Neural cell (in vitro differentiated cells): ENCODE measurements around the gene HPS1. TPM values are rescaled to one million over a fixed set of nuclear protein-coding genes. Genes with fewer than 3 reads are reported as not detected.
"Not testable (repeated sequence)": the region's sequence is repeated elsewhere in the genome, so short reads cannot be mapped to it uniquely, and the experiment has no call there.

ENCODE experiments used
- H2AFZ ChIP-seq: fragments of 200-600, 300-800 bp; sonication (generic), shearing (Covaris generic); 2 replicates; pipeline ENCODE4 v1.6.0; 2014; ENCODE audit warnings: low read depth, mild to moderate bottlenecking, antibody characterized with exemption, low read length, moderate library complexity
- H3F3A ChIP-seq: fragments of 200-600 bp; shearing (Covaris generic); 2 replicates; pipeline ENCODE4 v1.6.1; 2016; ENCODE audit warnings: mild to moderate bottlenecking, moderate library complexity, mixed read lengths, antibody characterized with exemption, low read length; ENCODE audit not compliant: insufficient read depth, poor library complexity, severe bottlenecking
- H3K27ac ChIP-seq: fragments of 200-600, 300-800 bp; sonication (generic), shearing (Covaris generic); 2 replicates; pipeline ENCODE4 v1.5.1; 2014; ENCODE audit warnings: mild to moderate bottlenecking, low read length, moderate library complexity
- H3K27me3 ChIP-seq: fragments of 300-800, 200-600 bp; sonication (generic), shearing (Covaris generic); 2 replicates; pipeline ENCODE4 v1.6.0; 2014; ENCODE audit warnings: mild to moderate bottlenecking, low read depth, low read length, moderate library complexity; ENCODE audit not compliant: insufficient read depth
- H3K36me3 ChIP-seq: fragments of 300-800, 200-600 bp; sonication (generic), shearing (Covaris generic); 2 replicates; pipeline ENCODE4 v1.5.1; 2014; ENCODE audit warnings: mild to moderate bottlenecking, antibody characterized with exemption, low read length, moderate library complexity; ENCODE audit not compliant: insufficient read depth
- H3K4me2 ChIP-seq: fragments of 300-800, 200-600 bp; sonication (generic), shearing (Covaris generic); 2 replicates; pipeline ENCODE4 v1.6.0; 2014; ENCODE audit warnings: mild to moderate bottlenecking, low read length
- H3K4me3 ChIP-seq: fragments of 300-800, 200-600 bp; sonication (generic), shearing (Covaris generic); 2 replicates; pipeline ENCODE4 v1.5.1; 2014; ENCODE audit warnings: mild to moderate bottlenecking, low read length, moderate library complexity
- H3K79me2 ChIP-seq: fragments of 200-600 bp; shearing (Covaris generic); replicated peaks from 2 replicates; pipeline ENCODE4 v1.6.0; 2014; ENCODE audit warnings: mild to moderate bottlenecking, low read length, moderate library complexity; ENCODE audit not compliant: insufficient read depth
- H3K9ac ChIP-seq: fragments of 300-800, 200-600 bp; sonication (generic), shearing (Covaris generic); 2 replicates; pipeline ENCODE4 v1.6.1; 2016; ENCODE audit warnings: mild to moderate bottlenecking, low read length, mixed read lengths
- H3K9me2 ChIP-seq: fragments of 200-600 bp; shearing (Covaris generic); 2 replicates; pipeline ENCODE4 v1.6.1; 2016; ENCODE audit warnings: mild to moderate bottlenecking, low read length, mixed read lengths; ENCODE audit not compliant: insufficient read depth
- H3K9me3 ChIP-seq: fragments of 200-600, 300-800 bp; sonication (generic), shearing (Covaris generic); 2 replicates; pipeline ENCODE4 v1.6.1; 2016; ENCODE audit warnings: mild to moderate bottlenecking, mixed run types, low read length, moderate library complexity, mixed read lengths
- H4K20me1 ChIP-seq: fragments of 200-600 bp; shearing (Covaris generic); 2 replicates; pipeline ENCODE4 v1.6.1; 2016; ENCODE audit warnings: mild to moderate bottlenecking, mixed run types; ENCODE audit not compliant: insufficient read depth
- EP300 ChIP-seq: fragments of 450-650 bp; conservative IDR thresholded peaks from 2 replicates; pipeline ENCODE4 v1.6.1; 2014; ENCODE audit warnings: antibody characterized with exemption, mild to moderate bottlenecking, moderate library complexity; ENCODE audit not compliant: poor library complexity, severe bottlenecking
- EZH2 ChIP-seq: fragments of 200-600, 300-800 bp; shearing (Covaris generic), sonication (generic); IDR thresholded peaks from 2 replicates; pipeline ENCODE4 v1.6.1; 2014; ENCODE audit warnings: antibody characterized with exemption, low read length, borderline replicate concordance, mild to moderate bottlenecking; ENCODE audit not compliant: insufficient read depth, poor library complexity, severe bottlenecking
- MXI1 ChIP-seq: fragments of 450-650 bp; conservative IDR thresholded peaks from 2 replicates; pipeline ENCODE4 v1.6.1; 2014; ENCODE audit warnings: antibody characterized with exemption, mild to moderate bottlenecking; ENCODE audit not compliant: poor library complexity, severe bottlenecking
- POLR2AphosphoS5 ChIP-seq: IDR thresholded peaks from 2 replicates; pipeline ENCODE4 v1.6.1; 2012
- RAD21 ChIP-seq: fragments of 450-650 bp; conservative IDR thresholded peaks from 2 replicates; pipeline ENCODE4 v1.6.1; 2014; ENCODE audit warnings: antibody characterized with exemption, mild to moderate bottlenecking, moderate library complexity
- SMC3 ChIP-seq: fragments of 450-650 bp; conservative IDR thresholded peaks from 2 replicates; pipeline ENCODE4 v1.6.1; 2014; ENCODE audit warnings: antibody characterized with exemption, mild to moderate bottlenecking, moderate library complexity; ENCODE audit not compliant: poor library complexity
- TAF1 ChIP-seq: IDR thresholded peaks from 2 replicates; pipeline ENCODE4 v1.6.1; 2012; ENCODE audit warnings: low read depth
- polyA plus RNA-seq: library from polyadenylated mRNA; depleted of rRNA; stranded (reverse); fragments of >200 nt; gene quantifications from 2 replicates; pipeline ENCODE4 v1.2.3, GENCODE V29; 2014
- TF ChIP-seq, protein P1 (sequence below): IDR thresholded peaks from 2 replicates; pipeline ENCODE4 v1.6.1; 2012; ENCODE audit warnings: borderline replicate concordance
- TF ChIP-seq, protein P2 (sequence below): fragments of 450-650 bp; IDR thresholded peaks from 2 replicates; pipeline ENCODE4 v1.5.1; 2014; ENCODE audit warnings: antibody characterized with exemption, mild to moderate bottlenecking, moderate library complexity; ENCODE audit not compliant: poor library complexity, severe bottlenecking

The HPS1 gene
- polyA plus RNA-seq, 1 donor from 2014 or later, result 1.4 TPM

DNA sequence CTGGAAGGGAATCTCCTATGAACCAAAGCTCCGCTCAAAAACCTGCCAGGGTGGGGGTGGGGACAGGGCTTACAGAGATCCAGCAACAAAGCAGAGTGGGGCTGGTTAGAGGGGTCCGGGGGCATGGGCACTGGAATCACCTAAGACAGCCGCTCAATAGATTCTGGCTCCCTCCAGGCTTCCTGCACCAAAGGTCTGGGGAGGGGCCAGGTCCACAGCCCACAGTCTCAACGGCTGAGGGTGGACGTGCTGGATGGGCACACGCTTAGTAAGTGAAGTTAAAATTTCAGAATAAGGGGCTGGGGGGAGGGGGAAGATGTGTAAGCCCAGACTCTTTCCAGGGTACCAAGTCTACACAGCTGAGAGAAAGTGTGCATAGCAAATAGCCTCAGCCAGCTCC is 62.9 kb downstream of the HPS1 start:
- Histone ChIP-seq H2AFZ (no peak overlapping the region), H3K27ac (no peak overlapping the region), H3K27me3 (no peaks in the 10 kb centered on the region), H3K36me3 (no peaks in the 10 kb centered on the region), H3K9me3 (no peaks in the 10 kb centered on the region), H3K9ac (no peak overlapping the region), H3K9me2 (no peaks in the 10 kb centered on the region), H4K20me1 (no peaks in the 10 kb centered on the region), H3F3A (no peaks in the 10 kb centered on the region), H3K79me2 (no peaks in the 10 kb centered on the region), H3K4me3 (no peak overlapping the region), H3K4me2 (no peak overlapping the region)
- TF ChIP-seq TAF1, result no peak
- TF ChIP-seq, protein P1, sequence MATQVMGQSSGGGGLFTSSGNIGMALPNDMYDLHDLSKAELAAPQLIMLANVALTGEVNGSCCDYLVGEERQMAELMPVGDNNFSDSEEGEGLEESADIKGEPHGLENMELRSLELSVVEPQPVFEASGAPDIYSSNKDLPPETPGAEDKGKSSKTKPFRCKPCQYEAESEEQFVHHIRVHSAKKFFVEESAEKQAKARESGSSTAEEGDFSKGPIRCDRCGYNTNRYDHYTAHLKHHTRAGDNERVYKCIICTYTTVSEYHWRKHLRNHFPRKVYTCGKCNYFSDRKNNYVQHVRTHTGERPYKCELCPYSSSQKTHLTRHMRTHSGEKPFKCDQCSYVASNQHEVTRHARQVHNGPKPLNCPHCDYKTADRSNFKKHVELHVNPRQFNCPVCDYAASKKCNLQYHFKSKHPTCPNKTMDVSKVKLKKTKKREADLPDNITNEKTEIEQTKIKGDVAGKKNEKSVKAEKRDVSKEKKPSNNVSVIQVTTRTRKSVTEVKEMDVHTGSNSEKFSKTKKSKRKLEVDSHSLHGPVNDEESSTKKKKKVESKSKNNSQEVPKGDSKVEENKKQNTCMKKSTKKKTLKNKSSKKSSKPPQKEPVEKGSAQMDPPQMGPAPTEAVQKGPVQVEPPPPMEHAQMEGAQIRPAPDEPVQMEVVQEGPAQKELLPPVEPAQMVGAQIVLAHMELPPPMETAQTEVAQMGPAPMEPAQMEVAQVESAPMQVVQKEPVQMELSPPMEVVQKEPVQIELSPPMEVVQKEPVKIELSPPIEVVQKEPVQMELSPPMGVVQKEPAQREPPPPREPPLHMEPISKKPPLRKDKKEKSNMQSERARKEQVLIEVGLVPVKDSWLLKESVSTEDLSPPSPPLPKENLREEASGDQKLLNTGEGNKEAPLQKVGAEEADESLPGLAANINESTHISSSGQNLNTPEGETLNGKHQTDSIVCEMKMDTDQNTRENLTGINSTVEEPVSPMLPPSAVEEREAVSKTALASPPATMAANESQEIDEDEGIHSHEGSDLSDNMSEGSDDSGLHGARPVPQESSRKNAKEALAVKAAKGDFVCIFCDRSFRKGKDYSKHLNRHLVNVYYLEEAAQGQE, result no peak
- no peak for TF ChIP-seq EZH2
- TF ChIP-seq EP300, result no peak
- no peak for TF ChIP-seq RAD21
- no peak for TF ChIP-seq MXI1
- TF ChIP-seq, protein P2, sequence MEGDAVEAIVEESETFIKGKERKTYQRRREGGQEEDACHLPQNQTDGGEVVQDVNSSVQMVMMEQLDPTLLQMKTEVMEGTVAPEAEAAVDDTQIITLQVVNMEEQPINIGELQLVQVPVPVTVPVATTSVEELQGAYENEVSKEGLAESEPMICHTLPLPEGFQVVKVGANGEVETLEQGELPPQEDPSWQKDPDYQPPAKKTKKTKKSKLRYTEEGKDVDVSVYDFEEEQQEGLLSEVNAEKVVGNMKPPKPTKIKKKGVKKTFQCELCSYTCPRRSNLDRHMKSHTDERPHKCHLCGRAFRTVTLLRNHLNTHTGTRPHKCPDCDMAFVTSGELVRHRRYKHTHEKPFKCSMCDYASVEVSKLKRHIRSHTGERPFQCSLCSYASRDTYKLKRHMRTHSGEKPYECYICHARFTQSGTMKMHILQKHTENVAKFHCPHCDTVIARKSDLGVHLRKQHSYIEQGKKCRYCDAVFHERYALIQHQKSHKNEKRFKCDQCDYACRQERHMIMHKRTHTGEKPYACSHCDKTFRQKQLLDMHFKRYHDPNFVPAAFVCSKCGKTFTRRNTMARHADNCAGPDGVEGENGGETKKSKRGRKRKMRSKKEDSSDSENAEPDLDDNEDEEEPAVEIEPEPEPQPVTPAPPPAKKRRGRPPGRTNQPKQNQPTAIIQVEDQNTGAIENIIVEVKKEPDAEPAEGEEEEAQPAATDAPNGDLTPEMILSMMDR, result no peak
- no peak for TF ChIP-seq POLR2AphosphoS5
- no peak for TF ChIP-seq SMC3

DNA sequence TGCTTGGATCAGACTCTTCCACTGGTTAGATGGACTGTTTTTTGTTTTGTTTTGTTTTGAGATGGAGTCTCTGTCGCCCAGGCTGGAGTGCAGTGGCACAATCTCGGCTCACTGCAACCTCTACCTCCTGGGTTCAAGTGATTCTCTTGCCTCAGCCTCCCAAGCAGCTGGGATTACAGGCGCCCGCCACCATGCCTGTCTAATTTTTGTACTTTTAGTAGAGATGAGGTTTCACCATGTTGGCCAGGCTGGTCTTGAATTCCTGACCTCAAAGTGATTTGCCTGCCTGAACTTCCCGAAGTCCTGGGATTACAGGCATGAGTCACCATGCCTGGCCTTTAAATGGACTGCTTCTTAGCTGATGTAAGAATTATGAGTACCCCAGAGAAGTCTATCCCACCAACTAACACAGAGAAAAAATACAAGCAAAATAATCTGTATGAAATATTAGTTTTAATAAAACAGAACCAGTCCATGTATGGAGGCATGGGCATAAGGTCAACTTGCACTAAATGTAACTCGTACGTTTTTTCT is 63.5 kb downstream of the HPS1 start:
- not testable (repeated sequence) for H2AFZ ChIP-seq, H3K36me3 ChIP-seq, H3F3A ChIP-seq, H3K4me3 ChIP-seq, H3K27me3 ChIP-seq, H3K9me3 ChIP-seq, H3K9me2 ChIP-seq, H3K79me2 ChIP-seq, H4K20me1 ChIP-seq, H3K9ac ChIP-seq, H3K27ac ChIP-seq, H3K4me2 ChIP-seq

DNA sequence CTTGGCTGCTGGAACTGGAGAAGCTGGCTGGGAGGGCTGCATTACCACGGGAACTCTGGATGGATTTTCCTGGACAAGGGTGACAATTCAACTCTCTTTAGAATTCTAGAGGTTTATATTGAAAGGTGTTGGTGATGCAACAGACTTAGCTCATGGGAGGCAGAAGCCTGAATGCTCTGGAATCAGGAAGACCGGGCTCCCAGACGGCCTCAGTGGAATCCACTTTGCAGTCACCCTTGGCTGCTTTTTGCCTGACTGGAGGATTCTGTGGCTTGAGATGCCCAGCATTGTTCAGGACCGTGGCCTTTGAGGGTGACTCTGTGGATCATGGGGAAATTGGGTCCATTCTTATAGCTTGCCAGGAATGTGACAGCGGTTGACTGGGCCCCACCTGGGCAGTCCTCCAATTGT is 64.0 kb downstream of the HPS1 start:
- no peaks in the 10 kb centered on the region for H3K79me2 ChIP-seq
- H3K27ac ChIP-seq, result no peak overlapping the region
- H3K4me3 ChIP-seq, result no peak overlapping the region
- H4K20me1 ChIP-seq, result no peaks in the 10 kb centered on the region
- no peaks in the 10 kb centered on the region for H3K27me3 ChIP-seq
- no peak overlapping the region for H3K9ac ChIP-seq
- no peaks in the 10 kb centered on the region for H3F3A ChIP-seq
- H3K4me2 ChIP-seq, result no peak overlapping the region
- H3K9me2 ChIP-seq, result no peaks in the 10 kb centered on the region
- H2AFZ ChIP-seq, result no peak overlapping the region
- TF ChIP-seq, protein P1, result no peak
- TF ChIP-seq SMC3 (no peak), RAD21 (no peak), EP300 (no peak), TAF1 (no peak), EZH2 (no peak), POLR2AphosphoS5 (no peak), MXI1 (no peak)
- TF ChIP-seq, protein P2, result no peak
- no peaks in the 10 kb centered on the region for H3K9me3 ChIP-seq
- no peaks in the 10 kb centered on the region for H3K36me3 ChIP-seq
